Progenitor cell of endocrine pancreas (in vitro differentiated cells): ENCODE results near the gene DAZAP1. TPM values are rescaled to one million over a fixed set of nuclear protein-coding genes. Genes with fewer than 3 reads are reported as not detected.
A peak's percentile ranks its signal among the peaks of the same experiment; 100 is the strongest.
"Not testable (repeated sequence)": the region's sequence is repeated elsewhere in the genome, so short reads cannot be mapped to it uniquely, and the experiment has no call there.

Experiments used
- DNase-seq: peaks from one replicate; pipeline ENCODE4 v3.0.0; 2021; ENCODE audit warnings: low spot score; ENCODE audit not compliant: unreplicated experiment
- H3K27ac Mint-ChIP-seq: 2 replicates; pipeline ENCODE4 v1.8.0; 2021; ENCODE audit warnings: mild to moderate bottlenecking, moderate library complexity, mixed read lengths
- H3K27me3 Mint-ChIP-seq: 2 replicates; pipeline ENCODE4 v1.8.0; 2021; ENCODE audit warnings: mixed read lengths
- H3K36me3 Mint-ChIP-seq: 2 replicates; pipeline ENCODE4 v1.8.0; 2022; ENCODE audit warnings: mixed read lengths; ENCODE audit not compliant: insufficient read depth
- H3K4me1 Mint-ChIP-seq: 2 replicates; pipeline ENCODE4 v1.8.0; 2021; ENCODE audit warnings: low read depth, mixed read lengths
- H3K4me3 Mint-ChIP-seq: 2 replicates; pipeline ENCODE4 v1.8.0; 2021; ENCODE audit warnings: low read depth, mild to moderate bottlenecking, moderate library complexity, mixed read lengths
- H3K9me3 Mint-ChIP-seq: 2 replicates; pipeline ENCODE4 v1.8.0; 2021; ENCODE audit warnings: low read depth, mixed read lengths
- total RNA-seq: library from RNA; stranded (reverse); gene quantifications from 2 replicates; pipeline ENCODE4 v1.2.1, GENCODE V29; 2021
- TF ChIP-seq, protein P1 (sequence below): fragments of 200-600 bp; sonication (generic); IDR thresholded peaks from one replicate; pipeline ENCODE4 v1.5.0; 2021; ENCODE audit warnings: antibody characterized with exemption, mild to moderate bottlenecking; ENCODE audit not compliant: unreplicated experiment

The DAZAP1 gene
- total RNA-seq, 1 donor from 2014 or later, result 131 TPM

DNA sequence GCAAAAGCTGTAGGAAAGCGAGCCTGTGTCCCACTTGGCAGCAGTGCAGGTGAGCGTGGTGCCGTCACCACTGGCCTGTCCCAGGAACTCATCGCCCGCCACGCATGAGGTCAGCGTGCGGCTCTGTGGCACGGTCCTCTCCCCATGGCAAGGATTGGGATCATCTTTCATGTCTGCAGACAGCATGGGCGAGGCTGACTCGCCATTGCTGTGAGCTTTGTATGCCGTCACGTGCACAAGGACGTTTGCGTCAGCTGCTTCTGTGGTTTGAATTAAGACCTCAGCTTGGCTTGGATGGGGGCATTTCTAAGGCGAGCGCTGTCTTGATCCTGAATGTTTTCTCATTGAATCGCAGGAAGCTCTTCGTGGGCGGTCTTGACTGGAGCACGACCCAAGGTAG is 9.8 kb downstream of the DAZAP1 start:
- no peak for DNase-seq
- H3K4me1 Mint-ChIP-seq, result peaks cover 31% of the 10 kb centered on the region
- peaks cover 11% of the 10 kb centered on the region for H3K36me3 Mint-ChIP-seq
- TF ChIP-seq, protein P1, sequence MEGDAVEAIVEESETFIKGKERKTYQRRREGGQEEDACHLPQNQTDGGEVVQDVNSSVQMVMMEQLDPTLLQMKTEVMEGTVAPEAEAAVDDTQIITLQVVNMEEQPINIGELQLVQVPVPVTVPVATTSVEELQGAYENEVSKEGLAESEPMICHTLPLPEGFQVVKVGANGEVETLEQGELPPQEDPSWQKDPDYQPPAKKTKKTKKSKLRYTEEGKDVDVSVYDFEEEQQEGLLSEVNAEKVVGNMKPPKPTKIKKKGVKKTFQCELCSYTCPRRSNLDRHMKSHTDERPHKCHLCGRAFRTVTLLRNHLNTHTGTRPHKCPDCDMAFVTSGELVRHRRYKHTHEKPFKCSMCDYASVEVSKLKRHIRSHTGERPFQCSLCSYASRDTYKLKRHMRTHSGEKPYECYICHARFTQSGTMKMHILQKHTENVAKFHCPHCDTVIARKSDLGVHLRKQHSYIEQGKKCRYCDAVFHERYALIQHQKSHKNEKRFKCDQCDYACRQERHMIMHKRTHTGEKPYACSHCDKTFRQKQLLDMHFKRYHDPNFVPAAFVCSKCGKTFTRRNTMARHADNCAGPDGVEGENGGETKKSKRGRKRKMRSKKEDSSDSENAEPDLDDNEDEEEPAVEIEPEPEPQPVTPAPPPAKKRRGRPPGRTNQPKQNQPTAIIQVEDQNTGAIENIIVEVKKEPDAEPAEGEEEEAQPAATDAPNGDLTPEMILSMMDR, result no peak
- no peaks in the 10 kb centered on the region for H3K27me3 Mint-ChIP-seq
- H3K4me3 Mint-ChIP-seq, result no peak overlapping the region
- peak overlapping the region; percentile 10 for H3K27ac Mint-ChIP-seq
- H3K9me3 Mint-ChIP-seq, result no peaks in the 10 kb centered on the region

DNA sequence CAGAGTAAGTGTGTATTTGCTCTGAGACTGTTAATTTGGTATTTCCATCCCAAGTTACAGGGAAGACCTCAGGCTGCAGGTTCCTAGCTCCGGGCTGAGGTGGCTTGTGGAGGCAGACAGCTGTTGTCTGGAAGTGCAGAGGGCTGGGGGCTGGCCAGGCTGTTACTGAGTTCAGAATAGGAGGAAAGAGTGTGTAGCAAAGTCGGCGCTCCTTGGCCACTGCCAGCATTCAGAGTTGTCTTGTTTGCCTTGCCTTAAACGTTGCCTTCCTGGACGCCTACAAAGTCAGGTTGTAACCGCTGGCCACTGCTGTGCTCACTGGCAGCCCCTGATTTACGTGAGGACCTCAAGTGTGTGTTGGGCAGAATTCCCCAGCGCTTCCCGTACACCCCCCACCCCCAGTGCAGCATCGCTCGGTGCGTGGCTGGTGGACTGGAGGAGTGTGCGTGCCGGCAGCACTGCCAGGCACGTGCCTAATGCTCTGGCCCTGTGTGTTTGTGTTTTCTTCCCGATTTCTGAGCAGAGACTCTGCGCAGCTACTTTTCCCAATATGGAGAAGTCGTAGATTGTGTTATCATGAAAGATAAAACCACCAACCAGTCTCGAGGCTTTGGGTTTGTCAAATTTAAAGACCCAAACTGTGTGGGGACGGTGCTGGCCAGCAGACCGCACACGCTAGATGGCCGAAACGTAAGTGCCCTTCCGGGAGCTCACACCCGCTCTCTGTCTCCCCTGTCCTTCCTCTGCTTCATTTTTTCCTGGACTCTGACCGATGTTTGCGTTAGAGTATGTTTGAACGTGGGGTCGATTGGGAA is 10.5 kb downstream of the DAZAP1 start:
- Mint-ChIP-seq H3K36me3 (peaks cover 16% of the 10 kb centered on the region), H3K9me3 (no peaks in the 10 kb centered on the region), H3K4me3 (peak overlapping the region; percentile 11), H3K4me1 (peaks cover 31% of the 10 kb centered on the region), H3K27ac (peak overlapping the region; percentile 67), H3K27me3 (no peaks in the 10 kb centered on the region)
- DNase-seq, result no peak
- TF ChIP-seq, protein P1, result no peak

DNA sequence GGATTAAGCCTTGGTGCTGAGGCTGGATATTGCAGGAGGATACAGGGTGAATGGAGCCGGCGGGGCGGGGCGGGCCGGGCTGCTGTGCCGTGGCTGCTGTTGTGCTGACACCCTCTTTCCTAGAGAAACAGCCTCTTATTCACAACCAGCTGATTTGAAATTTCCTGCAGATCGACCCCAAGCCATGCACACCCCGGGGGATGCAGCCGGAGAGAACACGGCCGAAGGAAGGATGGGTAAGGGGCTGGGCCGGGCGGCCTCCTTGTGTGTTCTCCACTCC is 11.1 kb downstream of the DAZAP1 start:
- Mint-ChIP-seq H3K27ac (peak overlapping the region; percentile 67), H3K36me3 (peaks cover 20% of the 10 kb centered on the region), H3K27me3 (no peaks in the 10 kb centered on the region), H3K4me3 (no peak overlapping the region), H3K9me3 (no peaks in the 10 kb centered on the region), H3K4me1 (peaks cover 34% of the 10 kb centered on the region)
- DNase-seq, result no peak
- TF ChIP-seq, protein P1, result no peak

DNA sequence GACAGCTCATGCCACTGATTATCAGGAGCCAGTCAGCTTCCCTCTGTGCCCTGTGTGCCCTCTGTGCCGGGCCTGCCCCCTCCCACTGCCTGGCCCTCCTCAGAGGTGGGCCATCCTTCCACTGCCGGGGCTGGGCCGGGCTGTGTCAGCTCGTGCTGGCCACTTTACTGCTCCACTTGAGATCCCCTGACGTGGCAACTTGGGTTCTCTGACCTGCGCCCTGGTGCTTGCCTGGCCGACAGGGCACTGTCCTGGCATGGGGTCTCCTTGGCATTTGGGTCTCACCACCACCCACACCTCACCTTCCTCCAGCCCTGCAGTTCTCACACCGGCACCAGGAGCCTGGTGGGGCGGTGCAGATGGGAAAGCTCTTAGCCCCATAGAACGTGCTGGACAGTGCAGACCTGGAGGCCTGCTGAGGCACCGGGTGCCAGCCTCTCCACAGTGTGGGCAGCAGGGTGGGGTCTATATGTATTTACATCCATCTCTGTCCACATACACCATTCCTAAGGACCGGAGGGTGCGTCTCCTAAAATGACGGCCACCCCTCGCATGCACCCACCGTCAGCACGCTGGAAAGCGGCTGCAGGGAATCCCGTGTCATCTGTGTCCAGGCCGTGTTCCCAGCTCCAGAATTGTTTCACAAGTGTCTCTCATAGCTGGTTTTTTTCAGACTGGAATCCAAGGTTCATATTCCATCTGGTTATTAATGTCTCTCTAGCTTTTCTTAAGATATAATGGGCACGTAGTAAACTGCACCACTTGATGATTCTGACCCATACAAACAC is 11.8 kb downstream of the DAZAP1 start:
- peak overlapping the region; percentile 49 for H3K27ac Mint-ChIP-seq

DNA sequence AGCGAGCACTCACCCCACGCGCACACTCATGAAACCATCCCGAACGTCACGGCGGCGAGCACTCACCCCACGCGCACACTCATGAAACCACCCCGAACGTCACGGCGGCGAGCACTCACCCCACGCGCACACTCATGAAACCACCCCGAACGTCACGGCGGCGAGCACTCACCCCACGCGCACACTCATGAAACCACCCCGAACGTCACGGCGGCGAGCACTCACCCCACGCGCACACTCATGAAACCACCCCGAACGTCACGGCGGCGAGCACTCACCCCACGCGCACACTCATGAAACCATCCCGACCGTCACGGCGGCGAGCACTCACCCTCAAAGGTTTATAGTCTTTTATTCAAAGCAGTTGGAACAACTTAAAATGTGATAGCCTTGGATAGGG is 12.7 kb downstream of the DAZAP1 start:
- not testable (repeated sequence) for DNase-seq, H3K9me3 Mint-ChIP-seq, H3K27ac Mint-ChIP-seq, H3K4me3 Mint-ChIP-seq, H3K27me3 Mint-ChIP-seq
- Mint-ChIP-seq H3K4me1 (peaks cover 42% of the 10 kb centered on the region), H3K36me3 (peaks cover 22% of the 10 kb centered on the region)

More for the DNA sequence above, 11.8 kb downstream of the DAZAP1 start:
- no peak for DNase-seq
- Mint-ChIP-seq H3K27me3 (no peaks in the 10 kb centered on the region), H3K4me1 (peaks cover 39% of the 10 kb centered on the region), H3K36me3 (peaks cover 20% of the 10 kb centered on the region), H3K4me3 (no peak overlapping the region), H3K9me3 (no peaks in the 10 kb centered on the region)
- TF ChIP-seq, protein P1, result no peak

DNA sequence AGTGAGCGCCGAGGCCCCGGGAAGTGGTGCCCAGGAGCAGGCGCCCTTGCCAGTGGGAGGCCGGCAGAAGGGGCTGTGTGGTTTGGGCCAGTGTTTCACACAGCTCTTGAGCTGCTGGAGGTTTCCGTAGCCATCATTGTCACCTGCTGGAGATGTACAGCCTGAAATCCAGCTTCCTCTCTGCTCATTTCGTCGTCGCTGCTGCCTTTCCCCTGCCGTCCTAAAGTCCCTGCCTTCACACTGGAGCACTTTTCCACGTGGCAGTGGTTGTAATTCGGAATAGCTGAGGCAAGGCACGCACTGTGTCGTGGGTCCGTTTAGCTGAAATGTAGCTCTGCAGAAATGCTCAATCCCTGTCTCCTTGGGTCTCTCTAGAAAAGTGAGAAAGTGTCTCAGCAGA is 13.2 kb downstream of the DAZAP1 start:
- peaks cover 21% of the 10 kb centered on the region for H3K36me3 Mint-ChIP-seq
- no peak for DNase-seq
- no peak overlapping the region for H3K27ac Mint-ChIP-seq
- H3K4me3 Mint-ChIP-seq, result no peak overlapping the region
- H3K9me3 Mint-ChIP-seq, result no peaks in the 10 kb centered on the region
- peaks cover 39% of the 10 kb centered on the region for H3K4me1 Mint-ChIP-seq
- H3K27me3 Mint-ChIP-seq, result no peaks in the 10 kb centered on the region
- TF ChIP-seq, protein P1, result no peak
